H1 (cell line): ENCODE measurements around the gene PPM1L. TPM values are rescaled to one million over a fixed set of nuclear protein-coding genes. Genes with fewer than 3 reads are reported as not detected.

Source experiments
- CTCF ChIA-PET: fragments of 300-600 bp; sonication (Branson Sonifier 250); formaldehyde crosslinking; loops from one replicate; lab custom pipeline; 2021; ENCODE audit not compliant: partially characterized antibody; lab: Charles Lee
- POLR2A ChIA-PET: fragments of 300-600 bp; sonication (Branson Sonifier 250); formaldehyde crosslinking; loops from one replicate; lab custom pipeline; 2021; ENCODE audit warnings: inconsistent platforms; ENCODE audit not compliant: partially characterized antibody; lab: Charles Lee
- DNase-seq, 2 experiments: peaks; one replicate each; pipeline versions ENCODE4 v3.0.0 to v3.0.0-alpha.2; 2010 to 2022; ENCODE audit warnings: low spot score in 2 of 2, low read depth in 1 of 2, mixed read lengths in 1 of 2
- FAIRE-seq: peaks from 2 replicates; lab custom pipeline; 2011; peaks lifted over from hg19 to GRCh38; lab: Jason Lieb, UNC
- H2AFZ ChIP-seq: 2 replicates; pipeline ENCODE4 v1.8.1; 2012; ENCODE audit warnings: low read length, inconsistent platforms
- H2AK5ac ChIP-seq: 2 replicates; pipeline ENCODE4 v1.6.1; 2013; ENCODE audit warnings: low read depth, low read length
- H2BK120ac ChIP-seq: replicated peaks from 2 replicates; pipeline ENCODE3; 2013; ENCODE audit warnings: low read depth, low read length, inconsistent platforms
- H2BK12ac ChIP-seq: 2 replicates; pipeline ENCODE4 v1.6.1; 2013; ENCODE audit warnings: low read depth, low read length
- H2BK15ac ChIP-seq: 2 replicates; pipeline ENCODE4 v1.6.1; 2013; ENCODE audit warnings: low read length
- H2BK20ac ChIP-seq: 2 replicates; pipeline ENCODE4 v1.6.1; 2013; ENCODE audit warnings: low read length
- H2BK5ac ChIP-seq: 2 replicates; pipeline ENCODE4 v1.6.1; 2013; ENCODE audit warnings: low read depth, low read length
- H3K14ac ChIP-seq: 2 replicates; pipeline ENCODE4 v1.6.1; 2013; ENCODE audit warnings: inconsistent platforms; ENCODE audit not compliant: insufficient read length
- H3K18ac ChIP-seq: 2 replicates; pipeline ENCODE4 v1.6.1; 2013; ENCODE audit warnings: low read length; ENCODE audit errors: extremely low read depth
- H3K23ac ChIP-seq: 2 replicates; pipeline ENCODE4 v1.6.1; 2013; ENCODE audit warnings: inconsistent platforms; ENCODE audit not compliant: insufficient read length
- H3K23me2 ChIP-seq: 2 replicates; pipeline ENCODE4 v1.6.1; 2013; ENCODE audit warnings: low read depth, low read length
- H3K27ac ChIP-seq: 2 replicates; pipeline ENCODE4 v1.6.1; 2011; ENCODE audit warnings: low read depth, low read length, inconsistent platforms
- H3K27me3 ChIP-seq, 4 experiments: replicated peaks in 1 of 4; 1 replicate in 1 of 4; 2 replicates in 3 of 4; pipeline versions ENCODE4 v1.6.1 to v1.8.1; 2011 to 2013; ENCODE audit warnings: low read length in 3 of 4, mild to moderate bottlenecking in 3 of 4, inconsistent platforms in 2 of 4, mixed read lengths in 2 of 4, moderate library complexity in 1 of 4; ENCODE audit not compliant: control insufficient read depth in 3 of 4, insufficient read depth in 3 of 4; ENCODE audit errors: extremely low read depth in 1 of 4
- H3K36me3 ChIP-seq, 4 experiments: 2 replicates each; pipeline versions ENCODE4 v1.6.1 to v1.8.1; 2011 to 2013; ENCODE audit warnings: mild to moderate bottlenecking in 4 of 4, low read length in 3 of 4, moderate library complexity in 2 of 4, control low read depth in 1 of 4, inconsistent platforms in 1 of 4; ENCODE audit not compliant: insufficient read depth in 4 of 4, control insufficient read depth in 2 of 4
- H3K4ac ChIP-seq: replicated peaks from 2 replicates; pipeline ENCODE3; 2013; ENCODE audit warnings: low read length, low read depth, mixed read lengths, inconsistent platforms; ENCODE audit not compliant: insufficient read length
- H3K4me1 ChIP-seq, 4 experiments: replicated peaks in 1 of 4; 1 replicate in 1 of 4; 2 replicates in 3 of 4; pipeline versions ENCODE4 v1.6.1 to v1.8.1; 2011 to 2013; ENCODE audit warnings: low read length in 3 of 4, inconsistent platforms in 2 of 4, mixed read lengths in 1 of 4; ENCODE audit not compliant: insufficient read depth in 4 of 4, control insufficient read depth in 3 of 4
- H3K4me2 ChIP-seq, 2 experiments: 2 replicates each; pipeline versions ENCODE4 v1.6.1 to v1.8.1; 2011 to 2013; ENCODE audit warnings: low read depth in 2 of 2, low read length in 2 of 2, control low read depth in 1 of 2, inconsistent platforms in 1 of 2, mild to moderate bottlenecking in 1 of 2; ENCODE audit not compliant: insufficient read depth in 1 of 2
- H3K4me3 ChIP-seq, 4 experiments: fragments of 200-600, 300-600 bp in 1 of 4; sonication (generic), shearing (Covaris generic), sonication (Bioruptor Twin) in 1 of 4; 2 replicates each; pipeline versions ENCODE4 v1.5.1 to v1.8.1; 2011 to 2016; ENCODE audit warnings: low read length in 4 of 4, low read depth in 3 of 4, control low read depth in 2 of 4, inconsistent platforms in 2 of 4, mild to moderate bottlenecking in 2 of 4, mixed read lengths in 1 of 4, moderate library complexity in 1 of 4; ENCODE audit not compliant: insufficient read depth in 2 of 4; ENCODE audit errors: extremely low read depth in 1 of 4
- H3K56ac ChIP-seq: replicated peaks from 2 replicates; pipeline ENCODE3; 2013; ENCODE audit warnings: low read depth, mild to moderate bottlenecking, mixed read lengths, low read length, inconsistent platforms; ENCODE audit not compliant: insufficient read length
- H3K79me1 ChIP-seq: 2 replicates; pipeline ENCODE4 v1.6.1; 2013; ENCODE audit warnings: low read depth, low read length, control low read depth
- H3K79me2 ChIP-seq, 2 experiments: 2 replicates each; pipeline versions ENCODE4 v1.6.1 to v1.8.1; 2012 to 2013; ENCODE audit warnings: low read length in 2 of 2, mild to moderate bottlenecking in 2 of 2, inconsistent platforms in 1 of 2; ENCODE audit not compliant: insufficient read depth in 2 of 2, control insufficient read depth in 1 of 2
- H3K9ac ChIP-seq, 4 experiments: replicated peaks in 1 of 4; 1 replicate in 1 of 4; 2 replicates in 3 of 4; pipeline versions ENCODE4 v1.6.1 to v1.8.1; 2011 to 2013; ENCODE audit warnings: low read depth in 3 of 4, low read length in 3 of 4, control low read depth in 2 of 4, mild to moderate bottlenecking in 2 of 4, moderate library complexity in 2 of 4, inconsistent platforms in 1 of 4; ENCODE audit errors: extremely low read depth in 1 of 4
- H3K9me3 ChIP-seq, 2 experiments: 2 replicates each; pipeline versions ENCODE4 v1.6.1 to v1.8.1; 2012 to 2013; ENCODE audit warnings: mild to moderate bottlenecking in 2 of 2, moderate library complexity in 2 of 2, control low read depth in 1 of 2, inconsistent platforms in 1 of 2, low read depth in 1 of 2, low read length in 1 of 2, mixed read lengths in 1 of 2; ENCODE audit not compliant: insufficient read depth in 2 of 2
- H4K20me1 ChIP-seq, 2 experiments: replicated peaks in 1 of 2; 2 replicates each; pipeline versions ENCODE3 to v1.8.1; 2011 to 2013; ENCODE audit warnings: inconsistent platforms in 2 of 2, low read length in 2 of 2, mild to moderate bottlenecking in 1 of 2; ENCODE audit not compliant: insufficient read depth in 2 of 2, control insufficient read depth in 1 of 2
- H4K5ac ChIP-seq: 2 replicates; pipeline ENCODE4 v1.6.1; 2013; ENCODE audit warnings: low read length, low read depth, mixed read lengths, inconsistent platforms; ENCODE audit not compliant: insufficient read length
- H4K8ac ChIP-seq: 2 replicates; pipeline ENCODE4 v1.8.0; 2013; ENCODE audit warnings: mild to moderate bottlenecking, moderate library complexity, low read length, inconsistent platforms; ENCODE audit not compliant: insufficient read depth; ENCODE audit errors: extremely low read depth
- H4K91ac ChIP-seq: replicated peaks from 2 replicates; pipeline ENCODE3; 2013; ENCODE audit warnings: low read length, mixed read lengths, inconsistent platforms; ENCODE audit not compliant: insufficient read length
- BACH1 ChIP-seq: IDR thresholded peaks from 2 replicates; pipeline ENCODE4 v1.6.1; 2012; ENCODE audit warnings: low read length, improper control_type of control experiment
- CTCF ChIP-seq, 3 experiments: IDR thresholded peaks; 1 replicate in 2 of 3; 2 replicates in 1 of 3; pipeline versions ENCODE4 v1.5.1 to v1.6.1; 2011; ENCODE audit warnings: low read length in 3 of 3, mild to moderate bottlenecking in 3 of 3, inconsistent platforms in 2 of 3, low read depth in 1 of 3, moderate library complexity in 1 of 3; ENCODE audit not compliant: insufficient read depth in 1 of 3; ENCODE audit errors: control extremely low read depth in 1 of 3
- POU5F1 ChIP-seq: IDR thresholded peaks from 2 replicates; pipeline ENCODE4 v1.6.1; 2011; ENCODE audit warnings: low read depth, mild to moderate bottlenecking, low read length, moderate library complexity
- RAD21 ChIP-seq, 2 experiments: IDR thresholded peaks in 1 of 2; conservative IDR thresholded peaks in 1 of 2; 2 replicates each; pipeline ENCODE4 v1.6.1; 2011; ENCODE audit warnings: low read depth in 2 of 2, low read length in 2 of 2, improper control_type of control experiment in 1 of 2, inconsistent platforms in 1 of 2, mild to moderate bottlenecking in 1 of 2, moderate library complexity in 1 of 2
- WGBS, 2 experiments: shearing (Covaris generic) in 1 of 2; methylation state at CpG; one replicate each; pipeline versions ENCODE4 v1.1.6 to v1.1.7; 2013 to 2015; ENCODE audit warnings: low lambda C conversion rate in 2 of 2, mixed read lengths in 2 of 2, inconsistent platforms in 1 of 2, low coverage in 1 of 2, missing lambda C conversion rate in 1 of 2; ENCODE audit not compliant: insufficient replicate concordance in 2 of 2, insufficient coverage in 1 of 2, insufficient read length in 1 of 2; ENCODE audit errors: extremely low coverage in 1 of 2, missing lambda C conversion rate in 1 of 2; 5-methylcytosine and 5-hydroxymethylcytosine counted together
- polyA plus RNA-seq, 7 experiments: library from polyadenylated mRNA; depleted of rRNA in 3 of 7; stranded (reverse) in 5 of 7; unstranded in 2 of 7; fragments of >200 nt in 5 of 7; fragments of 200-250 nt in 2 of 7; gene quantifications; 1 replicate in 5 of 7; 2 replicates in 1 of 7; 4 replicates in 1 of 7; pipeline versions ENCODE4 v1.2.1 to v1.2.3, GENCODE V29; 2011 to 2013; ENCODE audit warnings: missing spikeins in 2 of 7, mixed read lengths in 2 of 7
- total RNA-seq: library from RNA; stranded (reverse); fragmentation: NEBNext Ultra II Directional; extraction: Animal tissue kit (Norgen Biotek cat#: 25700); gene quantifications from 2 replicates; pipeline ENCODE4 v1.2.1, GENCODE V29; 2021

Gene PPM1L
- total and polyA plus RNA-seq, 2 of the 8 experiments (the other 6 are each of a cell fraction or from before 2014, with no cell fraction given) = 2.8 to 18.1 TPM

GRCh38 chr3:160941885-160942494 is 186.0 kb downstream of the PPM1L start:
- Histone ChIP-seq H4K5ac (no peak overlapping the region), H4K8ac (no peak overlapping the region), H3K56ac (no peak overlapping the region), H3K18ac (no peak overlapping the region), H2AK5ac (no peak overlapping the region), H4K20me1 (no peaks in the 10 kb centered on the region), H3K27me3 (no peaks in the 10 kb centered on the region), H4K91ac (no peak overlapping the region), H3K23ac (no peak overlapping the region), H3K4me3 (no peak overlapping the region), H3K14ac (no peak overlapping the region), H3K4me1 (no peaks in the 10 kb centered on the region), H3K4me2 (no peak overlapping the region), H3K36me3 (no peaks in the 10 kb centered on the region), H3K9me3 (peaks cover 4 to 10% of the 10 kb centered on the region in 2 experiments; a peak in 2 of 4 replicates), H2BK15ac (no peak overlapping the region), H3K79me1 (no peaks in the 10 kb centered on the region), H2BK5ac (no peak overlapping the region), H2BK20ac (no peak overlapping the region), H3K4ac (no peak overlapping the region), H3K9ac (no peak overlapping the region), H3K27ac (no peak overlapping the region), H2BK12ac (no peak overlapping the region), H2AFZ (no peak overlapping the region), H3K23me2 (no peaks in the 10 kb centered on the region), H3K79me2 (no peaks in the 10 kb centered on the region), H2BK120ac (no peak overlapping the region)
- FAIRE-seq (peak; percentile 86), DNase-seq (peak in 1 of 2 experiments; percentile 83)
- ChIA-PET POLR2A (no interaction called here), CTCF (interaction anchor here (0.7 to 5.6 kb wide), 25 partner anchors 12 to 486 kb away, joined by 3 to 47 read pairs (median 3); no protein-coding TSS in a partner anchor)
- WGBS, 2 experiments = 71 to 100% methylated on average over 1 to 5 of the region's 5 CpGs
- TF ChIP-seq CTCF (IDR thresholded peaks at IDR 0.05; ENCODE audit: control extremely low read depth in 1 of 3, insufficient read depth in 1 of 3, low read depth in 1 of 3, low read length in 3 of 3) (peak in 2 of 3 experiments; percentile 52 to 77; a peak in 2 of 4 replicates), POU5F1 (no peak), BACH1 (no peak), RAD21 (IDR thresholded peaks at IDR 0.05 in 1 of 2, conservative IDR thresholded peaks at IDR 0.05 in 1 of 2; ENCODE audit: low read depth in 2 of 2, low read length in 2 of 2) (peak; percentile 83)
